Activated effector memory CD4-positive, alpha-beta T cell treated with anti-CD3 and anti-CD28 coated beads, Interleukin-2, amount 50 U/mL, for 16 hours (primary cell): ENCODE data around the gene SNX5.

Experiments
- DNase-seq: peaks from one replicate; pipeline ENCODE4 v3.0.0-alpha.2; 2020

SNX5 gene

DNA sequence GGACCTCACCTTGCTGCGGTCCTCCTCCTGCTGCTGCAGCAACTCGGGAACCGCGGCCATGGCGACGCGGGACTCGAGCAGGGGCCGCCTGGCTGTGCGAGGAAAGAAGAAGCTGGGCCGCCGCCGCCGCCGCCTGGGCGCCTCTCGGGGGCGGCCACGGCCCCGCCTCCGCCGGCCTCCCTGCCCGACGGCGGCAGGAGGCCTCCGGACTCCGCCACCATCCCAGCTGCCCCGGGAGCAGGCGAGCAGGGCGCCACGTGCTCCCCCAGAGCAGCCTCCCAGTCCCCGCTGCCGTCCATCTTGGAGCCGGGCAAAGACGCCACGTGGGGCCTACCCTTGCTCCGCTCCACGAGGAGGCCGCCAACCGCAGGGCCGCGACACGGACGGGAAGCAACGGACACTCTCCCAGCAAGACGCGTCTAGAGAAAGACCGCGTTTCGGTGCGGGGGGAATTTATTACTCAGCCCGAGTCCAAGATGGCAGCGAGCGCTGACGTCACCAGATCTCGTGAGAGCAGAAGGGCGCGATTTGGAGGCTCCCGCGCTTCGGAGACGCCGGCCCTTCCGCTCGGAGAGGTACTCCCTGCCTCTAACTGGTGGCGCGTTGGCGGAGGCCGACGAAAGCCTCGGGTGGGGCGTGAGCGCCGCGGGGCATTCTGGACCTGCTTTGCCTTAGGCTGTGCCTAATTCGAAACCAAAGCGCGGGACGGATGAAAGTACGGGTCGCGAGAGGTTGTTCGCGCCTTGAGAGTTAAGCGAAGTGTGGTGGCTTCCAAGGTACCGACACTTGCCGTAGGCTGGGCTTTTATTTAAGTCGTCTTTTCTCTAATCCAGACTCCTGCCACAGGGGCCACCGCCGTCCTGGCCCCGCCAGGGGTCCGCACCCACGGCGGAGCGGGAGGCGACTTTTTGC lies at the start of gene SNX5, which contains the start of gene MGME1:
Gene SNX5, minus strand, starts transcription at position 429 of the 912 bp plus-strand sequence. Its CDS starts 369 bp downstream, at position 60.
Gene MGME1, plus strand, starts transcription at position 653 of the 912 bp plus-strand sequence. CDS start 842 bp downstream, outside the sequence.
- peak; percentile 100 for DNase-seq

- DNase-seq: no peak
Observed at GRCh38 chr20:18018100-18018499, 49.5 kb upstream of the SNX5 start.

DNA sequence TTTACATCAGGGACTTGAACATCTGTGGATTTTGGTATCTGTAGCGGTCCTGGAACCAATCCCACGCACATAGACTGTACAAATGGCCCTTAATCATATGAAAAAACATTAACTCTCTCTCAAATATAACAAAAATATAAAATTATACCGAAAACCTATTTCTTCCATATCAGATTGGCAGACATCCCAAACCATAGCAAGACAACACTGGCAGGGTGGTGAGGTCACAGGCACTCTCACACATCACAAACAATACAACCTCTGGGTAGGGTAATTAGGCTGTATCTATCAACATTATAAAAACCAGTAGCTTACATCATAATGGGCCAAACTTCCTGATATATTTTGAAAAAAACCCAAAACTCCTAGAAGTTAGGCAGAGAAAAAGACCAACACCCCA lies 48.2 kb upstream of the SNX5 start:
- no peak for DNase-seq

GRCh38 chr20:18014411-18014810 lies 45.8 kb upstream of the SNX5 start:
- no peak for DNase-seq

DNA sequence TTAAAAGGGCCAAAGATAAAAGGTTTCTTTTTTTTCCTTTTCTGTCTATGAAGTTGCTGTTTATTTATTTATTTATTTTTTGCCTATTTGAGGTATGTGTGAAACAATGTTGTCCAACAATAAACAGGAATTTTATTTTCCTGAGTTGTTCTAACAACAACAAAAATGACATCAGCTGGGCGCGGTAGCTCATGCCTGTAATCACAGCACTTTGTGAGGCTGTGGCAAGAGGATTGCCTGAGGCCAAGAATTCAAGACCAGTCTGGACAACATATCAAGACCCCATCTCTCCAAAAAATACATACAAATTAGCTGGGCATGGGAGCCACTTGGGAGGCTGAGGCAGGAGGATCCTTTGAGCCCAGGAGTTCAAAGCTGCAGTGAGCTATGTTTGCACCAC lies 44.3 kb upstream of the SNX5 start:
- DNase-seq: no peak

DNA sequence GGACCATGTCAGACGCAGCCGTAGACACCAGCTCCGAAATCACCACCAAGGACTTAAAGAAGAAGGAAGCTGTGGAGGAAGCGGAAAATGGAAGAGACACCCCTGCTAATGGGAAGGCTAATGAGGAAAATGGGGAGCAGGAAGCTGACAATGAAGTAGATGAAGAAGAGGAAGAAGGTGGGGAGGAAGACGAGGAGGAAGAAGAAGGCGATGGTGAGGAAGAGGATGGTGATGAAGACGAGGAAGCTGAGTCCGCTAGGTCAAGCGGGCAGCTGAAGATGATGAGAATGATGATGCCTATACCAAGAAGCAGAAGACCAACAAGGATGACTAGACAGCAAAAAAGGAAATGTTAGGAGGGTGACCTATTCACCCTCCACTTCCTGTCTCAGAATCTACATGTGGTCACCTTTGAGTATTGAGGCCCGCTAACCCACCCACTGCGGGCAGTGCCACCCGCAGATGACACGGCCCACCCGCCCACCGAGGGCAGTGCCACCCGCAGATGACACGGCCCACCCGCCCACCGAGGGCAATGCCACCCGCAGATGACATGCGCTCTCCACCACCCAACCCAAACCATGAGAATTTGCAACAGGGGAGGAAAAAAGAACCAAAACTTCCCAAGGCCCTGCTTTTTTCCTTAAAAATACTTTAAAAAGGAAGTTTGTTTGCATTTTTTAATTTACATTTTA lies 43.5 kb upstream of the SNX5 start:
- DNase-seq: no peak

DNA sequence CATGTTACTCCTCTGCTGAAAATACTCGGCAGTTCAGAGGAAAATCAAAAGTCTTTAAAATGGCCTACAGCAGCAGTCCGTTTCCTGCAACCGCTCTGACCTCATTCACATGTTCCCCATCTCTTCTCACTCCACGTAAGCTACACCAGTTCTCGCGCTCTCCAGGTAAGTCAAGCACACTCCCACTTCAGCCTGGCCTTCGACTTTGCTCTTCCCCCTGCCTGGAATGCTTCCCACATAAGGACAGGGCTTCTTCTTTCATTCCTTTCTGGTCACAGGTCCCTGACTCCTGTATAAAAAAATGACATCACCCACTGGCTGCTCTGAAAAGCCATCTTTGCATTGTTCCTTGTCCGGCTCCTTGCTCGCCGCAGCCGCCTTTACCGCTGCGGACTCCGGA lies 42.9 kb upstream of the SNX5 start:
- DNase-seq: no peak

GRCh38 chr20:18009116-18009515 lies 40.5 kb upstream of the SNX5 start:
- no peak for DNase-seq

- DNase-seq: peak; percentile 50
Observed at GRCh38 chr20:18007534-18008292, 39.1 kb upstream of the SNX5 start.

DNA sequence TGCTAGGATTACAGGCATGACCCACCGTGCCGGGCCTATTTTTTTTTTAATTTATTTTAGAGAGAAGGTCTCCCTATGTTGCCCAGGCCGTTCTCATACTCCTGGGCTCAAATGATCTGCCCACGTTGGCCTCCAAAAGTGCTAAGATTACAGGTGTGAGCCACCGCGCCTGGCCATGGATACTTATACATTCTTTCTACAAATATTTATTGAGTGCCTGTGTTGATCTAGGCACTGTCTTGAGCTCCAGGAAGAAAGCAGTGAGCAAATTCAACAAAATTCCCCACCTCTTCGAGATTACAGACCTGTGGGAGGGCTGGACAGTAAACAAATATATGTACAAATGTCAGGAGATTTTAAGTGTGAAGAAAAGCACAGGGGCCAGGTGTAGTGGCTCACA lies 38.1 kb upstream of the SNX5 start:
- no peak for DNase-seq

- DNase-seq: no peak
Observed at GRCh38 chr20:18005990-18006364, 37.4 kb upstream of the SNX5 start.

DNA sequence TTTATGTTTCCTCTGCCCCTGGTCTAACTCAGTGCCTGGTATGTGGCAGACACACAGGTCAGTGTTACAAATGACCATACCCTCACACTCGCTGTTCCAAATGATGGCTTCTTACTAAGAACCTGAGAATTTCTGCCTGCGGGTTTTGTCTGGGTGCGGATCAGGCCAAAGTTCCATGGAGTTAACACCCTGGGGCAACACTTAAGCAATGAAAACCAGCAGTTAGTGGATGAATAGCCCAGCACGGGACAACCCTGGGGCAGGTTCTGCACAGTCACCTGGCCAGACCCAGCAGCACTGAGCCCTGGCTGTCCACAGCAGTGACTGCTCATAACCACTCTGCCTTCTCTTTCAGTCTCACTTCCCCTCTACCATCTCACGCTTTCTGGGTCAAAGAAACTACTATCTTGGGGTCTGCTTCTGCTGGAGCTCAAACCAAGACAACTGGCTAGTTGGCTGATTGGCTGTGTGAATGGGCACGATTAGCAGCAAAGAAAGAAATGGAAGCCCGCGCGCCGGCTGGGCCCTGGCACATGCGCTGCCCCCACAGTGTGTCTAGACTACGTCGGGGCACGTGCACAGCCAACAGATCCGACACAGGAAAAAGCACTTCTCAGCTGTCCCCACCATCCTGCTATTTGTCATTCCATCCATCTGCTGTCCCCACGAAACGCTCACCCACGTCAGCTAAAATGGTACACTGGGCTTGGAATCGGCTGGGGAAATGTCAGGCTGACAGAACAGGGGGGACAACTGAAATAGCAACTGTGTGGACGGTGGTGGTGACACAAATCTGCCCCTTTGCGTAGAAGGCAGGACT lies 36.8 kb upstream of the SNX5 start:
- peak; percentile 48 for DNase-seq

GRCh38 chr20:18004384-18005031 lies 35.9 kb upstream of the SNX5 start:
- peak; percentile 12 for DNase-seq

DNA sequence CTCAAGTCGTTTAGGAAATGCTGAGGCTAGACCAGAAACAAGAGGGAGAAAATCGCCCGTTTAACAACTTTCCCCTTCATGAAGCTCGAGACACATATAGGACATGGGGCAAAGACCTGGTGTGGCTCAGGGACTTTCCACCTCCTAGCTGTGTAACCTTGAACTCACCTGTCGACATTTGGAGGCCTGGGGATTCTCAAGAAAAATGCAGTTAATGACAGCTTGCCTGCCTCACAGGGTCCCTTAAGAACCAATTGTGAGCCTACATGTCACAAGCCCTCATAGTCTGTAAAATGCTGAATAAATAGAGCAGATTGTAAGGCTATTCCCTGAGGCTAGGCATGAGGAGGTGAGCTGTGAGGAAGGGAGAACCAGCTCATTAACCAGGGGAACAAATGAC lies 35.3 kb upstream of the SNX5 start:
- no peak for DNase-seq

DNA sequence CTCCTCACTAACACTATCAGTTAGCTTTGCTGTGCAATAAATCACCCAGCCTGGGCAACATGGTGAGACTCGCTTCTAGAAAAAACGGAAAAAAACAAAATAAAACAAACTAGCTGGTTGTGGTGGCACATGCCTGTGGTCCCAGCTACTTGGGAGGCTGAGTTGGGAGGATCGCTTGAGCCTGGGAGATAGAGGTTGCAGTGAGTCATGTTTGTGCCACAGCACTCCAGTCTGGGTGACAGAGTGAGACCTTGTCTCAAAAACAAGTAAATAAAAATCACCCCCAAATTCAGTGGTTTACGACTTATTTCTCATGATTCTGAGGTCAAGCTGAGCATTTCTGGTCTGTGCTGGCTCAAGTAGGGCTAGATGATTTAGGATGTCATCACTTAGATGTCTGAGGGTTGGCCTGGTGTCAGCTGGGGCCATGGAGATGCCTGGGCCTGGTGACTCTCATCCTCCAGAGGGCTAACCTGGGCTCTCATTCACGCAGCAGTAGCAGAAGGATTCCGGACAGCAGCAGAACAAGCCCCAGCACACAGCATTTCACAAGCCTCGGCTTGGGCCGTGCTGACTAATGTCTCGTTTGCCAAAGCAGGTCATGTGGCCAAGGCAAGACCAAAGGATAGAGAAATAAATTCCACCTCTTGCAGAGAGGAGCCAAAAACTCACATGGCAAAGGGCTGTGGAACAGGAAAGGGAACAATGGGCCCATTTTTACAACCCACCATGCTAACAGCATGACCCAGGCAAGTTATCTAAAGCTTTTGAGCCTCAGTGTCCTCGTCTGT lies 32.7 kb upstream of the SNX5 start:
- peak; percentile 39 for DNase-seq

DNA sequence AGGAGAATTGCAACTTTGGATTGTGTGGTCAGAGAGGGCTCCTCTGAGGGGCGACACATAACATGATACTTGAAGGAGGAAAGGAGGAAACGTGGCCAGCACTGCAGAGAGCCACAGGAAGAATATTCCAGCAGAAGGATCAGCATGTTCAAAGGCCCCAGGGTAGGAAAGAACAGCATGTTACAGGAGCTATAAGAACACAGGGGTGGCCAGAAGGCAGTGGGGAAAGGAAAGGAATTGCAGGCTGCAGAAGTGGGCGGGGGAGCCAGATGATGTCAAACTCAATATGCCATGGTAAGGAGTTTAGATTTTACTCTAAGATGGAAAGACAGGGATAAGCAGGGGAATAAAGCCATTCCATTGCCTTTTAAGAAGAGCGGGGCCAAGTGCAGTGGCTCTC lies 31.0 kb upstream of the SNX5 start:
- DNase-seq: peak; percentile 28

GRCh38 chr20:17998446-17998845 lies 29.9 kb upstream of the SNX5 start:
- no peak for DNase-seq

- peak; percentile 71 for DNase-seq
Observed at GRCh38 chr20:17995967-17996819, 27.6 kb upstream of the SNX5 start.

DNA sequence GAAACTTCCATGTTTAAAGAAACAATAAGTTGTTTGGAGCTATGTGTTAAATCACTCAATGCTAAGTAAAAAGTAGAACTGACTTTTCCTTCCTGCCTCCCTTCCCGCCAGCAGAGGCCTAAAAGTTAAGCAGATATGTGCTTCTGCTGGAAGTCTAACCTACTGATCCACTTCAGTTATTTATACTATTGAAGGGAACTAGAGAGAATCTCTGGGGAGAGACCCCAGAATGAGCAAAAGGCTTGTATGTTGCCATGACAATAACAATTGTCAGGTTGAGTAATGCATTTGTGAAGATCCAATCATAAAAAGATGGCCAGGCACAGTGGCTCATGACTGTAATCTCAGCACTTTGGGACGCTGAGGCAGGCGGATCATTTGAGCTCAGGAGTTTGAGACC lies 25.0 kb upstream of the SNX5 start:
- DNase-seq: no peak
